Mucosa of descending colon (tissue), 3 donors: ENCODE data around the gene TUBB3. TPM values are rescaled to one million over a fixed set of nuclear protein-coding genes. Genes with fewer than 3 reads are reported as not detected.

Experiments
- ATAC-seq: fragments of 200-7000 bp; cut with Tn5 transposase; one replicate; pipeline ENCODE4 v1.9.1; 2020; ENCODE audit warnings: mild to moderate bottlenecking, moderate library complexity
- DNase-seq, 3 donors: peaks; one replicate each; pipeline ENCODE4 v3.0.0-alpha.2; 2020
- H3K36me3 ChIP-seq: fragments of 200-600 bp; one replicate; pipeline ENCODE4 v1.8.0; 2021; ENCODE audit warnings: low read depth, mild to moderate bottlenecking
- H3K4me1 ChIP-seq: fragments of 200-600 bp; one replicate; pipeline ENCODE4 v1.8.0; 2021; ENCODE audit warnings: low read depth, mild to moderate bottlenecking
- H3K4me3 ChIP-seq: fragments of 200-600 bp; one replicate; pipeline ENCODE4 v1.8.0; 2021; ENCODE audit warnings: mild to moderate bottlenecking
- H3K9me3 ChIP-seq: fragments of 200-600 bp; one replicate; pipeline ENCODE4 v1.8.0; 2021; ENCODE audit warnings: mild to moderate bottlenecking
- CTCF ChIP-seq: fragments of 200-600 bp; IDR thresholded peaks from one replicate; pipeline ENCODE4 v1.8.0; 2022; ENCODE audit warnings: antibody characterized with exemption, mild to moderate bottlenecking
- intact Hi-C, 2 donors: fragments of 100-400 bp; cut with DNase I in 1 of 2; cut with micrococcal nuclease in 1 of 2; formaldehyde crosslinking; loops; one replicate each; pipeline versions ENCODE4 v1.11.0 to v1.11.1; 2022; cut with DNase I, micrococcal nuclease
- total RNA-seq, 3 donors: library from RNA; stranded (reverse); fragmentation: NEBNext Ultra II Directional in 2 of 3; extraction: Animal tissue kit (Norgen Biotek cat#: 25700) in 2 of 3; gene quantifications; one replicate each; pipeline versions ENCODE4 v1.2.1 to v1.2.4, GENCODE V29; 2021 to 2023
- donor health status: DM: no; HTN: no; CAD: no; lungs with moderate emphysema.
- donor health status: DM: no; HTN: no; CAD: no.
- donor health status: DM: no; HTN: yes; CAD: no.

The TUBB3 gene
- total RNA-seq, 3 donors from 2014 or later, result 1.8 to 26.8 (median 7.5) TPM

GRCh38 chr16:89909777-89910716 lies 13.1 kb upstream of the TUBB3 start:
- TF ChIP-seq CTCF, result peak; percentile 88
- ATAC-seq (peak; percentile 95), DNase-seq (peak; percentile 82 to 85 (median 85))
- H3K4me3 ChIP-seq, result no peak overlapping the region
- intact Hi-C loops, result no loop called here
- H3K36me3 ChIP-seq, result peaks cover 5% of the 10 kb centered on the region
- H3K4me1 ChIP-seq, result no peaks in the 10 kb centered on the region
- H3K9me3 ChIP-seq, result no peaks in the 10 kb centered on the region

- H3K4me3 ChIP-seq, result no peak overlapping the region
- peak in 1 of 3 donors; percentile 48 for DNase-seq
- intact Hi-C loops, result no loop called here
- TF ChIP-seq CTCF, result no peak
- peaks cover 5% of the 10 kb centered on the region for H3K36me3 ChIP-seq
- H3K9me3 ChIP-seq, result no peaks in the 10 kb centered on the region
- ATAC-seq, result no peak
- H3K4me1 ChIP-seq, result no peaks in the 10 kb centered on the region
These were observed 12.3 kb upstream of the TUBB3 start for GRCh38 chr16:89910717-89911354.

- Histone ChIP-seq H3K9me3 (no peaks in the 10 kb centered on the region), H3K36me3 (peaks cover 5% of the 10 kb centered on the region), H3K4me1 (no peaks in the 10 kb centered on the region), H3K4me3 (no peak overlapping the region)
- no peak for DNase-seq
- no peak for ATAC-seq
- intact Hi-C loops, result no loop called here
- no peak for TF ChIP-seq CTCF
These were observed 11.8 kb upstream of the TUBB3 start for GRCh38 chr16:89911375-89911774.

GRCh38 chr16:89912143-89912542 lies 11.0 kb upstream of the TUBB3 start:
- Histone ChIP-seq H3K4me3 (no peak overlapping the region), H3K4me1 (peaks cover under 1% of the 10 kb centered on the region), H3K9me3 (no peaks in the 10 kb centered on the region), H3K36me3 (no peaks in the 10 kb centered on the region)
- intact Hi-C loops, result no loop called here
- no peak for ATAC-seq
- DNase-seq, result no peak
- no peak for TF ChIP-seq CTCF

- ATAC-seq (no peak), DNase-seq (peak in 1 of 3 donors; percentile 40)
- no peaks in the 10 kb centered on the region for H3K9me3 ChIP-seq
- no peaks in the 10 kb centered on the region for H3K36me3 ChIP-seq
- TF ChIP-seq CTCF, result no peak
- H3K4me3 ChIP-seq, result no peak overlapping the region
- intact Hi-C loops, result no loop called here
- peaks cover 5% of the 10 kb centered on the region for H3K4me1 ChIP-seq
These were observed 10.5 kb upstream of the TUBB3 start for GRCh38 chr16:89912627-89913026.
